SH-SY5Y (cell line): Measurements from ENCODE around the gene PITPNM2.

ENCODE experiments used
- GATA2 ChIP-seq: IDR thresholded peaks from 2 replicates; pipeline ENCODE4 v1.6.1; 2011; ENCODE audit warnings: mild to moderate bottlenecking, low read depth, low read length
- GATA3 ChIP-seq: IDR thresholded peaks from 2 replicates; pipeline ENCODE4 v1.6.1; 2011; ENCODE audit warnings: low read depth, mild to moderate bottlenecking, low read length, moderate library complexity

DNA sequence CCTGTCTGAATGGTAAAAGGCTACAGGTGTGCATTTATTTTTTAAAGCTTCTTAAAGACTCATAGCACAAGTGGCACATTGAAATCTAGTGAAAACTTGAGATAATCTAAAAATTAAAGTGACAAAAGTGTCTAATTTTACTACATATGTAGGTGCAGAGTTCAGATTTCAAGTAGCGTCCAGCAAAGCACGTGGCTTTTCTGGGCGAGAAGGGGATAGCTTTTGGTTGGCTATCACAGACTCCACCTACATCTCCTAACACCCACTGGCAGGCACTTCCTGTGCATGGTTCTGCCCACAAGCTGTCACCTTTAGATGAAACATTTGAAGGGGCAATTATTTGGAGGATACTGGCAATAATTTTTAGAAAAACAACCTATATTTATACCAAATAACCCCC is 1.9 kb upstream of the PITPNM2 start:
- TF ChIP-seq GATA3 (no peak), GATA2 (no peak)
